ENCODE data around the gene BRPF1.

The BRPF1 gene

DNA sequence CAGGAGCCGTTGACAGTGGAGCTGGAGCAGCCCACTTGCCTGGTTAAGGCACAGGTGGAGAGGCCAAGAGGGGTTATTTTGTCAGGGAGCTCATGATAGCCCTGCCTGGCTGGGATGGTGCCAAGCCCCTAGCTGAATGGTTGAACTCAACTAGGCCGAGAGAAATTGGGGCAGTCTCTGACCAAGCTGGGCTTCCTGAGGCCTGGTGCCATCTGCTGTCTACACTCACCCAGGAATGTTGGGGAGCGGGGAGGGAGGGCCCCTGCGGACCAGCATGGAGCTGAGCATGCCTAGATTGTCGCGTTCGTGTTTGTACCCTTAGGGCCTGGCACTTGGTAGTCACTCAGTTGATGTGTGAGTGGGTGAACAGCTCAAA is 1.2 kb downstream of the BRPF1 start:
- no peak for DNase-seq

DNA sequence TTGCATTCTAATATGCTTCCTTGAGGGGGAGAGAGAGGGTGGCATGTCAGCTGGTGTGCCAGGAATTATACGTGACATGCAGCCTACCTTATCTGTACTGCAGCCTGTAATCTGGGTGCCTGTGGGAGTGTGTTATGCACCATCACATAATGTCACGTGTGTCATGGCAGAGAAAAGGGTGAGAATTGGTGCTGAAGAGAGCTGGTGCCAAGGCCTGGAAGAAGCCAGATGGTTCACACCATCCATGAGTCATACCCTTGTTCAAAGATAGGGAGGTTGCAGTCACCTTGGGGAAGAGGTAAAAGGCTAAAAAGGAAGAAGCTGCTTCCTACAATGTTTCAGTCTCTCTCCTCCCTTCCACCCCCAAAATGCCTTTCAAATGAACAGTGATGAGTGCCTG is 5.3 kb downstream of the BRPF1 start:
- no peak for DNase-seq

GRCh38 chr3:9739181-9739580 is 7.6 kb downstream of the BRPF1 start:
- no peak for DNase-seq

- DNase-seq: no peak
These were observed 11.0 kb downstream of the BRPF1 start for GRCh38 chr3:9742560-9742959.

- no peak for DNase-seq
These were observed 12.0 kb downstream of the BRPF1 start for GRCh38 chr3:9743548-9743947.

- no peak for DNase-seq
These were observed 12.6 kb downstream of the BRPF1 start for GRCh38 chr3:9744162-9744561.

- DNase-seq: no peak
These were observed 14.0 kb downstream of the BRPF1 start for GRCh38 chr3:9745521-9745920.

- DNase-seq: no peak
These were observed 14.8 kb downstream of the BRPF1 start for GRCh38 chr3:9746330-9746729.

DNA sequence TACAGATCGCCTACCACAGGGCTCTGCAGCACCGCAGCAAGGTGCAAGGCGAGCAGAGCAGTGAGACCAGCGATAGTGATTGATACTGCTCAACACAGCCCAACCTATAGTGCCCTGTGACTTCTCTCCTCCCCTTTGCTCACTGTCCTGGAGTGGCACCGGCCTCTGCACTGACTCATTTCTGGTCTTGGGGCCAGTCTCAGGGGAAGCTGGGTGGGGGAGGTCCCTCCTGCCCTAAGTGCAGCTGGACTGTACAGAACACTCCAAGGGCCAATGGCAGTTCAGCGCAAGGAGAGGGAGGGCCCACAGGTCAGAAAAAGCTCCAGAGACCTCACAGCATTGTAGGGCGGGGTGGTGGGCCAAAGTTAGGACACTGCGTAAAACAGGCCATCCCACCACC is 15.7 kb downstream of the BRPF1 start:
- DNase-seq: no peak

DNA sequence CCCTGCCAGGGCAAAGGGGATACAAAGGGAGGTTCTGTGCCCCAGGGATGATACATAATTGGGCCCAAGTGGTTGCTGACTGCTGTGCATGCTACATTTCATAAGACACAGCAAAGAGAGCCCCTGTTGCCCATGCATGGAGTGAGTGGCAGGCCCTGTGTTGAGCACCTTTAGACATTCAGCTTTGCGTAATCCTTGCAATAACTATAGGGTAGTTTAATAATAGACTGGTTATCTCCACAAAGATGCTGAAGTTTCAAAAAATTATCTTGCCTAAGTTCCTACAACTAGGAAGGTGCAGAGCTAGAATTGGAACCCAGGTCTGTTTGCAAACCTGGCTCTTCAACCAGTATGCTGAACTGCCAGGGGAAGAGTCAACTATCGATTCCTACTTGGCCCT is 16.5 kb downstream of the BRPF1 start:
- no peak for DNase-seq

- no peak for DNase-seq
These were observed 17.7 kb downstream of the BRPF1 start for GRCh38 chr3:9749296-9749644.

DNA sequence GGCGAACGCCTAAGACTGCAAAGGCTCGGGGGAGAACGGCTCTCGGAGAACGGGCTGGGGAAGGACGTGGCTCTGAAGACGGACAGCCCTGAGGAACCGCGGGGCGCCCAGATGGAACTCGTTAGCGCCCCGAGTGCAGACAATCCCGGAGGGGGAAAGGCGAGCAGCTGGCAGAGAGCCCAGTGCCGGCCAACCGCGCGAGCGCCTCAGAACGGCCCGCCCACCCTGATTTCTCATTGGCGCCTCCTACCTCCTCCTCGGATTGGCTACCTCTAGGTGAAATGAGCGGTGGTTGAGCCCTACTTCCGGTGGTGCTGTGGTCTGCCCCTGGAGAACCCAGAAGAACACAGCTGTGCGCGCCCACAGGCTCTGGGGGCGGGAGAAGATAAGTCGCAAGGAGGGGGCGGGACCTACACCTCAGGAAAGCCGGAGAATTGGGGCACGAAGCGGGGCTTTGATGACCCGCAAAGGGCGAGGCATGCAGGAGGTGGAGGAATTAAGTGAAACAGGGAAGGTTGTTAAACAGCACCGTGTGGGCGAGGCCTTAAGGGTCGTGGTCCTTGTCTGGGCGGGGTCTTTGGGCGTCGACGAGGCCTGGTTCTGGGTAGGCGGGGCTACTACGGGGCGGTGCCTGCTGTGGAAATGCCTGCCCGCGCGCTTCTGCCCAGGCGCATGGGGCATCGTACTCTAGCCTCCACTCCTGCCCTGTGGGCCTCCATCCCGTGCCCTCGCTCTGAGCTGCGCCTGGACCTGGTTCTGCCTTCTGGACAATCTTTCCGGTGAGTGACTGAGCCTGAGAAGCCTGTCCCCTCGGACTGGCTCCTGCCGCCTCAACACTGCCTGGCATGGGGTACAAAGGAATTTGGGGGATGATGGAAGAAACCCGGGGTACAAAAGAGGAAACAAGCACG is 18.4 kb downstream of the BRPF1 start, which contains the start of gene OGG1:
OGG1 (plus strand) TSS at position 308 of the 911 bp plus-strand sequence; CDS start at position 643, 335 bp downstream.
- peak; percentile 97 for DNase-seq

DNA sequence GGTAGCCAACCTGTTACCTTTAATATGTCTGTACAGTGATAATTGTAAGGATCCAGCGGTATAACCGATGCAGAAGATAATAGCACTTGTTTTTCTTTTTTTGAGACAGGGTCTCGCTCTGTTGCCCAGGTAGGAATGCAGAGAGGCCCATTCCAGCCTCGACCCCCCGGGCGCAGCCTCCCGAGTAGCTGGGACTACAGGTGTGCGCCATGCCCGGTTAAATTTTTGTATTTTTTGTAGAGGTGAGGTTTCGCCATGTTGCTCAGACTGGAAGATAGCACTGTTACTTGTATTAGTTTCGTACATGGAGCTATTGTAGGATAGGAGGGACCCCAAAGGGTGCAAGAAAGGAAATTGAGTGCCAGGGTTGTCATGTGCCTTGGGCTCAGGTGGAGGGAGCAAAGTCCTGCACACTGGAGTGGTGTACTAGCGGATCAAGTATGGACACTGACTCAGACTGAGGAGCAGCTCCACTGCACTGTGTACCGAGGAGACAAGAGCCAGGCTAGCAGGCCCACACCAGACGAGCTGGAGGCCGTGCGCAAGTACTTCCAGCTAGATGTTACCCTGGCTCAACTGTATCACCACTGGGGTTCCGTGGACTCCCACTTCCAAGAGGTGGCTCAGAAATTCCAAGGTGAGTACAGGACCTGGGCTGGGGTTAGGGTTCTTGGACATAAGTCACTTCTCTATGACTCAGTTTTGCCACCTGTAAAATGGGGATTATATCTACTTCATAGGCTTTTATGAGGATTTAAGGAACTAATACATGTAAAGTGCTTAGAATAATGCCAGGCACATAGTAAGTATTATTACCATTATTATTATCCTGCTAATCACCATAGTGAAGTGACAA is 19.2 kb downstream of the BRPF1 start:
- DNase-seq: no peak

DNA sequence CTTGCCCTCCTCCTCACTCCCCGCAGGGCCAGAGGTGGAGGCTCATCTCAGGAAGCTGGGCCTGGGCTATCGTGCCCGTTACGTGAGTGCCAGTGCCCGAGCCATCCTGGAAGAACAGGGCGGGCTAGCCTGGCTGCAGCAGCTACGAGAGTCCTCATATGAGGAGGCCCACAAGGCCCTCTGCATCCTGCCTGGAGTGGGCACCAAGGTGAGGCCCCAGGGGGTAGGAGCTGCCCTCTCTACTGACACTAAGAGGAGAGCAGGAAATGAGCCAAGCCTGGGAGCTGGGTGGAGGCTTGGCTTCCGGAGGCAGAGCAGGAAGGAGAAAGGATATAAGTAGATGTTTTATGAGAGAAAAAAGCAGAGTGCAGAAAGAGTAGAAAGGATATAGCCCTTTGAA is 23.1 kb downstream of the BRPF1 start:
- no peak for DNase-seq

DNA sequence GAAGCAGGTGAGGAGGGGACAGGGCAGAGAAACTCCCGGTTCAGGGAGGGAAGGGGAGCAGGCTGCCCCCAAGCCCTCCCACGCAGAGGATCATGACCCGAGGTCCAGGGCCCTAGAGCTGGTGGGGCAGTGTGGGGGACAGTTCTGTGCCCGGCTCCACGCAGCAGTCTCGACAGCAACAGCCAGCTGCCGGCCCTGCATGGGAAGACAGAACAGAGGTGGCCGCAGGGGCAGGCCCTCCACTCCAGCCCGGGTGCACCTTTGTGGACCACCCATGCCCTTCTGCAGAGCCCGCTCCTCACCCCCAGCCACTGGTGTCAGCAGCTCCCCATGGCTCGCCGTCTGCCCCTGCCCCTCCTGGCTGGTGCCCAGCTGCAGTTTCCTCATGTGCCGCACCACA is 25.9 kb downstream of the BRPF1 start:
- DNase-seq: no peak

GRCh38 chr3:9760779-9761505 is 29.4 kb downstream of the BRPF1 start:
- DNase-seq: no peak

DNA sequence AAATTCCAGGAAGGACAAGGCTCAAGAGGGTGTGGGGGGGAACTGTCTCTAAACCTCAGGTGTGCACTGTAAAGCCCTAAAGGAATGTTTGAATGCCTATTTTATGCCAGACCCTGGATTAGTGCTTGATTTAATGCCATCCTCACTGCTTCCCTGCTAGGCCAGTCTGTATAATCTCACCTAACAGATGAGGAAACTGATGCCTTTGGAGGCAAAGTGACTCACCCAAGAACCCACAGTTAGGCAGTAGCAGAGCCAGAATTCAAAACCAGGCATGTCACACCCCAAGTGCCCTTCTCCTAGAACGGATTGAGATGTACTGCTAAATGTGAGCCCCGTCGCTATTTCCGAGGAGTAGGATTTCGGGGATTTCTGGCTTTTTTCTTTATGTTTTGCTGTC is 30.4 kb downstream of the BRPF1 start:
- no peak for DNase-seq

DNA sequence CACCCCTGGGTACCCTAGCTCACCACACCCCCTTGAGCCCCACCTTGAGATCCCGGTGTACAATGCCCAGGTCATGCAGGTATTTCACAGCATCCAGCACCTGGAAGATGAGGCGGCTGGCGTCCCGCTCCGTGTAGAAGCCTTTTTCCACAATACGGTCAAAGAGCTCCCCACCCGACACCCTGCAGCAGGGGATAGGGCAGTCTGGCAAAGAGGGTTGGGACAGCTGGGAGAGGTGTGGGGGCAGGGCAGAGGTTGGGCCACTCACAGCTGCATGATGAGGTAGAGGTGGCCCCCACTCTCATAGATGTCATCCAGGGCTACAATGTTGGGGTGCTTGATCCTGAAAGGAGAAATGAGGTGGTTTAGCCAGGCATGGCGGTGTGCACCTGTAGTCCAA is 31.3 kb downstream of the BRPF1 start:
- DNase-seq: no peak

GRCh38 chr3:9765865-9766264 is 34.3 kb downstream of the BRPF1 start:
- DNase-seq: no peak

- no peak for DNase-seq
These were observed 35.9 kb downstream of the BRPF1 start for GRCh38 chr3:9767418-9767817.

DNA sequence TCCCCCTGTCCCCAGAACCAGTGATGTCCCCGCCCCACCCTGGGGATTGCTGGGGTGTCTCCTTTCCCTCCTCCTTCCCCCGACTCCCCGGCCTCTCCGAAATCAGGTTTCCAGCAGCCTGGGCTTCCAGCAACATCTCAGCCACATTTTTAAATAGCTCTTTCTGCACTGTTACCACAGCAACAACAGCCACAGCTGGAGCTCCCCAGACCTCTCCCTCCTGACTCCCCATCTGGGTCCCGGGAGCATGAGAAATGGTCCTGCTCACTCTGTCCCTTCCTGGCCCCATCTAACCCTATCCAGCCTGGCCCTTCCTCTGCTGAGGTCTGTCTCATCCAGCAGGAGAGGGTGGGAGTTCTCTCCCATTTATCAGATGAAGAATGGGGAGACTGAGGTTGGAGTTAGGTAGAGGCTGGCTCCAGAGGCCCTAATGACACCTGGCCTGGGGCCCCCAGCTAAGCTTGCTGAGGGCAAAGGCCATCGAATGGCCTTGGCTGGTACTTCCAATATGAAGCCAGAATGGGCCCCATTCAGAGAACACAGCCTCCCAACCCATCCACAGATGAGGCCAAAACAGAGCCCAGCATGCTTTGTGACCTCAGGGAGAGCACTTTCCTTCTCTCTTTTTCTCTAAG is 36.7 kb downstream of the BRPF1 start:
- no peak for DNase-seq

GRCh38 chr3:9769012-9769411 is 37.5 kb downstream of the BRPF1 start:
- no peak for DNase-seq

All from stimulated activated CD4-positive, alpha-beta T cell treated with anti-CD3 and anti-CD28 coated beads, Interleukin-4, amount 100 ng/mL, for 24 hours (primary cell).